ENCODE data around the gene APOLD1. TPM values are rescaled to one million over a fixed set of nuclear protein-coding genes. Genes with fewer than 3 reads are reported as not detected.
A peak's percentile ranks its signal among the peaks of the same experiment; 100 is the strongest.
"Not testable (repeated sequence)": the region's sequence is repeated elsewhere in the genome, so short reads cannot be mapped to it uniquely, and the experiment has no call there.

Gene APOLD1
- total RNA-seq, result 1 to 10 TPM; 1.8 to 3.2 TPM
- 8.8 TPM for polyA plus RNA-seq (2013, experiment 1 of 2)
- 7.7 TPM for polyA plus RNA-seq (2013, experiment 2 of 2)
- long read RNA-seq, experiment 1, partial matches to known transcripts, result 1 of 3 reads
- long read RNA-seq, experiment 1, other reads (novel, unspliced or antisense), result 2 of 3 reads
- long read RNA-seq, experiment 2, full-length matches to known transcripts, result 1 of 12 reads
- long read RNA-seq, experiment 2, partial matches to known transcripts, result 1 of 12 reads
- long read RNA-seq, experiment 2, other reads (novel, unspliced or antisense), result 10 of 12 reads
- long read RNA-seq, experiment 3, full-length matches to known transcripts, result 3 of 45 reads
- long read RNA-seq, experiment 3, partial matches to known transcripts, result 12 of 45 reads
- long read RNA-seq, experiment 3, other reads (novel, unspliced or antisense), result 30 of 45 reads
- long read RNA-seq, experiment 4, partial matches to known transcripts, result 13 of 19 reads
- long read RNA-seq, experiment 4, other reads (novel, unspliced or antisense), result 6 of 19 reads

DNA sequence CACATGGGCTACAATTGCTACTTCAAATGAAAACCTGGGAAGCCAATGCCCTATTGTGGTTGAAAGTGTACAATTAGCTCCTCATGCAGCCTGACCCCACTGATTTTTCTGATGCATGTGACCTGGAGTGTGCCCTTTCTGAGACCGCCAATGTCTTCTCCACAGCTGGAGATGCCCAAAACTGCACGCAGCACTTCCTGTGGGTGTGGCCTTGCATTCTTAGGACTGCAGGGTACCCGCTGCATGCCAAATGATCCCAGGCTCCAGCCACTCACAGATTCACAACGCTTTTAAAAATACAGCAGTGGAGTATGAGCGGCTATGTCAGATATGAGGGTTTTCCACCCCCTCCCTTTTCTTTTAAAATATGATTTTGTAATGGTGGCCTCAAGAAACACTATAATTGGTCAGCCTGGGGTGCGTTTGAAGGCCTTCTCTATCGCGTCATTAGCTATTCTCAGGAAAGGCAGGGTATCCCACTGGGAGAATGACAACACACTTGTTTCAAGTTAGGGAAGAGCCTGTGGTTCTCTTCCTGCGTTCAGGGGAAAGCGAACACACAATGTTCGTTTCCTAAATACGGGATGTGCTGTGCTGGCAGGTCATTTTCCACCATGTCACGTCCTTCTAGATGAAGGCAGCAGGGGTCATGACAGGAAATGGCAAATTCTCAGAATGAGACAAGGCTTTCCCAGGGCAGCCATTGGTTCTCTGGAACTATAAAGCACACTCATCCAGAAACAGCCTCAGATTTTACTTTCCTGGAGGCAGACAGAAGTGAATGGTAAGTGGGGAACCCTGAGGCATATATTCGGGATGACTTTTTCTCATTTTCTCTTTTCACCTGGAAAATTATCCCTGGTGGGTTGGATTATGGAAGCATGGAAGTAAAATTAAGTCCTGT is at the start of gene APOLD1:
Gene APOLD1, plus strand, starts transcription at position 749 of the 904 bp plus-strand sequence. Its CDS starts 33 bp downstream, at position 782.
- H3K9ac ChIP-seq (ENCODE audit: extremely low read depth, low read length, poor library complexity, severe bottlenecking), result no peak within 1 kb of the TSS
- WGBS, 2 experiments (ENCODE audit: insufficient coverage in 1 of 2, insufficient read length in 1 of 2), result 39 to 53% methylated on average over 12 to 14 of the region's 14 CpGs
- Mint-ChIP-seq H3K9me3 (peaks cover 5% of the 10 kb centered on the region), H3K4me1 (peaks cover 38% of the 10 kb centered on the region), H3K27ac (peak within 1 kb of the TSS; percentile 74), H3K27me3 (ENCODE audit: insufficient read depth) (peaks cover 27% of the 10 kb centered on the region), H3K4me3 (peak within 1 kb of the TSS; percentile 54), H3K36me3 (ENCODE audit: low read depth) (no peaks in the 10 kb centered on the region)
- H3K4me3 ChIP-seq (ENCODE audit: low read length), result peak within 1 kb of the TSS; percentile 71
- H3K27me3 ChIP-seq (ENCODE audit: control insufficient read depth, insufficient read depth, low read length, poor library complexity, severe bottlenecking), result peaks cover 12% of the 10 kb centered on the region
- H3K36me3 ChIP-seq (ENCODE audit: control insufficient read depth, insufficient read depth, low read length), result no peaks in the 10 kb centered on the region
- H3K4me1 ChIP-seq (ENCODE audit: control insufficient read depth, insufficient read depth, low read length), result peaks cover 19% of the 10 kb centered on the region
- DNase-seq, result peak; percentile 84
- peak within 1 kb of the TSS; percentile 46 for H3K27ac ChIP-seq (ENCODE audit: low read depth, low read length)
- H3K9me3 ChIP-seq (ENCODE audit: control insufficient read depth, low read length), result no peaks in the 10 kb centered on the region
- TF ChIP-seq, protein P1, sequence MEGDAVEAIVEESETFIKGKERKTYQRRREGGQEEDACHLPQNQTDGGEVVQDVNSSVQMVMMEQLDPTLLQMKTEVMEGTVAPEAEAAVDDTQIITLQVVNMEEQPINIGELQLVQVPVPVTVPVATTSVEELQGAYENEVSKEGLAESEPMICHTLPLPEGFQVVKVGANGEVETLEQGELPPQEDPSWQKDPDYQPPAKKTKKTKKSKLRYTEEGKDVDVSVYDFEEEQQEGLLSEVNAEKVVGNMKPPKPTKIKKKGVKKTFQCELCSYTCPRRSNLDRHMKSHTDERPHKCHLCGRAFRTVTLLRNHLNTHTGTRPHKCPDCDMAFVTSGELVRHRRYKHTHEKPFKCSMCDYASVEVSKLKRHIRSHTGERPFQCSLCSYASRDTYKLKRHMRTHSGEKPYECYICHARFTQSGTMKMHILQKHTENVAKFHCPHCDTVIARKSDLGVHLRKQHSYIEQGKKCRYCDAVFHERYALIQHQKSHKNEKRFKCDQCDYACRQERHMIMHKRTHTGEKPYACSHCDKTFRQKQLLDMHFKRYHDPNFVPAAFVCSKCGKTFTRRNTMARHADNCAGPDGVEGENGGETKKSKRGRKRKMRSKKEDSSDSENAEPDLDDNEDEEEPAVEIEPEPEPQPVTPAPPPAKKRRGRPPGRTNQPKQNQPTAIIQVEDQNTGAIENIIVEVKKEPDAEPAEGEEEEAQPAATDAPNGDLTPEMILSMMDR (conservative IDR thresholded peaks at IDR 0.05), result no peak

GRCh38 chr12:12736759-12737676 is 48.4 kb upstream of the APOLD1 start:
- 77 to 78% methylated on average over 7 to 9 of the region's 9 CpGs for WGBS, 2 experiments (ENCODE audit: insufficient coverage in 1 of 2, insufficient read length in 1 of 2)
- Histone ChIP-seq H3K4me1 (ENCODE audit: control insufficient read depth, insufficient read depth, low read length) (peaks cover 8% of the 10 kb centered on the region), H3K9ac (ENCODE audit: extremely low read depth, low read length, poor library complexity, severe bottlenecking) (no peak overlapping the region), H3K9me3 (ENCODE audit: control insufficient read depth, low read length) (no peaks in the 10 kb centered on the region), H3K27me3 (ENCODE audit: control insufficient read depth, insufficient read depth, low read length, poor library complexity, severe bottlenecking) (no peaks in the 10 kb centered on the region), H3K4me3 (ENCODE audit: low read length) (no peak overlapping the region), H3K27ac (ENCODE audit: low read depth, low read length) (no peak overlapping the region), H3K36me3 (ENCODE audit: control insufficient read depth, insufficient read depth, low read length) (no peaks in the 10 kb centered on the region)
- Mint-ChIP-seq H3K4me3 (no peak overlapping the region), H3K9me3 (no peaks in the 10 kb centered on the region), H3K4me1 (peaks cover 45% of the 10 kb centered on the region), H3K36me3 (ENCODE audit: low read depth) (no peaks in the 10 kb centered on the region), H3K27ac (peak overlapping the region; percentile 40), H3K27me3 (ENCODE audit: insufficient read depth) (no peaks in the 10 kb centered on the region)
- DNase-seq, result no peak
- TF ChIP-seq, protein P1 (conservative IDR thresholded peaks at IDR 0.05), result peak; percentile 93

- H3K27ac ChIP-seq (ENCODE audit: low read depth, low read length); H3K4me3 Mint-ChIP-seq; H3K4me1 ChIP-seq (ENCODE audit: control insufficient read depth, insufficient read depth, low read length); H3K27ac Mint-ChIP-seq; H3K4me3 ChIP-seq (ENCODE audit: low read length); DNase-seq; H3K27me3 Mint-ChIP-seq (ENCODE audit: insufficient read depth); H3K9ac ChIP-seq (ENCODE audit: extremely low read depth, low read length, poor library complexity, severe bottlenecking); H3K36me3 ChIP-seq (ENCODE audit: control insufficient read depth, insufficient read depth, low read length); H3K27me3 ChIP-seq (ENCODE audit: control insufficient read depth, insufficient read depth, low read length, poor library complexity, severe bottlenecking); H3K9me3 ChIP-seq (ENCODE audit: control insufficient read depth, low read length); H3K36me3 Mint-ChIP-seq (ENCODE audit: low read depth); H3K9me3 Mint-ChIP-seq: not testable (repeated sequence)
- peaks cover 46% of the 10 kb centered on the region for H3K4me1 Mint-ChIP-seq
- 43 to 69% methylated on average over 1 to 2 of the region's 2 CpGs for WGBS, 2 experiments (ENCODE audit: insufficient coverage in 1 of 2, insufficient read length in 1 of 2)
Observed at GRCh38 chr12:12738152-12738551, 47.3 kb upstream of the APOLD1 start.
